ENCODE results near the gene NF1. TPM values are rescaled to one million over a fixed set of nuclear protein-coding genes. Genes with fewer than 3 reads are reported as not detected.

The NF1 gene
- total RNA-seq, 1 experiment from 2014 or later: 16.4 TPM

GRCh38 chr17:31144836-31145235 lies 50.1 kb downstream of the NF1 start:
- H4K20me1 ChIP-seq (ENCODE audit: low read length): no peaks in the 10 kb centered on the region
- no peak overlapping the region for H3K4me3 ChIP-seq (ENCODE audit: low read length)
- no peaks in the 10 kb centered on the region for H3K27me3 ChIP-seq (ENCODE audit: low read length)
- no peaks in the 10 kb centered on the region for H3K9me3 ChIP-seq (ENCODE audit: low read length)
- no peak for DNase-seq
- ATAC-seq: no peak
- CTCF ChIA-PET: no interaction called here
- H3K4me1 ChIP-seq (ENCODE audit: insufficient read depth, low read length): no peaks in the 10 kb centered on the region
- H3K27ac ChIP-seq (ENCODE audit: low read length): no peak overlapping the region
- H3F3A ChIP-seq (ENCODE audit: low read length, unreplicated experiment): no peaks in the 10 kb centered on the region
- BruUV-seq (replicated peaks): no TSS peak
- no peak overlapping the region for H3K4me2 ChIP-seq (ENCODE audit: low read length)
- no peak overlapping the region for H3K9ac ChIP-seq (ENCODE audit: low read length)
- no peaks in the 10 kb centered on the region for H3K79me2 ChIP-seq (ENCODE audit: low read length)
- TF ChIP-seq EZH2 (IDR thresholded peaks at IDR 0.05; ENCODE audit: low read length, unreplicated experiment) (no peak), CTCF (conservative IDR thresholded peaks at IDR 0.05; ENCODE audit: low read depth, low read length) (no peak), EZH2phosphoT487 (IDR thresholded peaks at IDR 0.05; ENCODE audit: borderline replicate concordance, low read length) (no peak)
- no peak overlapping the region for H2AFZ ChIP-seq (ENCODE audit: low read length)
- POLR2A ChIA-PET (ENCODE audit: unreplicated experiment): no interaction called here
- H3K9me2 ChIP-seq (replicated peaks; ENCODE audit: low read length): no peaks in the 10 kb centered on the region
- intact Hi-C loops (cut with micrococcal nuclease): no loop called here
- H3K36me3 ChIP-seq (ENCODE audit: low read depth, low read length): no peaks in the 10 kb centered on the region

GRCh38 chr17:31147507-31148202 lies 52.9 kb downstream of the NF1 start:
- no peaks in the 10 kb centered on the region for H3K27me3 ChIP-seq (ENCODE audit: low read length)
- H3K27ac ChIP-seq (ENCODE audit: low read length): no peak overlapping the region
- ChIA-PET CTCF (no interaction called here), POLR2A (ENCODE audit: unreplicated experiment) (no interaction called here)
- H3K9ac ChIP-seq (ENCODE audit: low read length): no peak overlapping the region
- TF ChIP-seq EZH2 (IDR thresholded peaks at IDR 0.05; ENCODE audit: low read length, unreplicated experiment): no peak
- TF ChIP-seq EZH2phosphoT487 (IDR thresholded peaks at IDR 0.05; ENCODE audit: borderline replicate concordance, low read length): no peak
- no peak for TF ChIP-seq CTCF (conservative IDR thresholded peaks at IDR 0.05; ENCODE audit: low read depth, low read length)
- H4K20me1 ChIP-seq (ENCODE audit: low read length): no peaks in the 10 kb centered on the region
- no peaks in the 10 kb centered on the region for H3K9me2 ChIP-seq (replicated peaks; ENCODE audit: low read length)
- no peak for ATAC-seq
- intact Hi-C loops (cut with micrococcal nuclease): no loop called here
- no peaks in the 10 kb centered on the region for H3K36me3 ChIP-seq (ENCODE audit: low read depth, low read length)
- H2AFZ ChIP-seq (ENCODE audit: low read length): no peak overlapping the region
- H3K4me2 ChIP-seq (ENCODE audit: low read length): no peak overlapping the region
- no peak overlapping the region for H3K4me3 ChIP-seq (ENCODE audit: low read length)
- H3F3A ChIP-seq (ENCODE audit: low read length, unreplicated experiment): no peaks in the 10 kb centered on the region
- DNase-seq: no peak
- H3K9me3 ChIP-seq (ENCODE audit: low read length): no peaks in the 10 kb centered on the region
- no peaks in the 10 kb centered on the region for H3K79me2 ChIP-seq (ENCODE audit: low read length)
- no TSS peak for BruUV-seq (replicated peaks)
- H3K4me1 ChIP-seq (ENCODE audit: insufficient read depth, low read length): no peaks in the 10 kb centered on the region

GRCh38 chr17:31148205-31148604 lies 53.4 kb downstream of the NF1 start:
- no peak overlapping the region for H3K4me3 ChIP-seq (ENCODE audit: low read length)
- H3K9ac ChIP-seq (ENCODE audit: low read length): no peak overlapping the region
- no peak overlapping the region for H2AFZ ChIP-seq (ENCODE audit: low read length)
- no peak for TF ChIP-seq CTCF (conservative IDR thresholded peaks at IDR 0.05; ENCODE audit: low read depth, low read length)
- no TSS peak for BruUV-seq (replicated peaks)
- ATAC-seq: no peak
- H3K4me2 ChIP-seq (ENCODE audit: low read length): no peak overlapping the region
- H3K36me3 ChIP-seq (ENCODE audit: low read depth, low read length): no peaks in the 10 kb centered on the region
- H4K20me1 ChIP-seq (ENCODE audit: low read length): no peaks in the 10 kb centered on the region
- no peak for DNase-seq
- no peaks in the 10 kb centered on the region for H3F3A ChIP-seq (ENCODE audit: low read length, unreplicated experiment)
- no peaks in the 10 kb centered on the region for H3K79me2 ChIP-seq (ENCODE audit: low read length)
- intact Hi-C loops (cut with micrococcal nuclease): no loop called here
- no peaks in the 10 kb centered on the region for H3K9me2 ChIP-seq (replicated peaks; ENCODE audit: low read length)
- no peaks in the 10 kb centered on the region for H3K27me3 ChIP-seq (ENCODE audit: low read length)
- POLR2A ChIA-PET (ENCODE audit: unreplicated experiment): no interaction called here
- H3K4me1 ChIP-seq (ENCODE audit: insufficient read depth, low read length): no peaks in the 10 kb centered on the region
- CTCF ChIA-PET: no interaction called here
- no peak overlapping the region for H3K27ac ChIP-seq (ENCODE audit: low read length)
- no peaks in the 10 kb centered on the region for H3K9me3 ChIP-seq (ENCODE audit: low read length)

All from PC-3 (cell line).